ENCODE results near the gene PSMC3.

DNA sequence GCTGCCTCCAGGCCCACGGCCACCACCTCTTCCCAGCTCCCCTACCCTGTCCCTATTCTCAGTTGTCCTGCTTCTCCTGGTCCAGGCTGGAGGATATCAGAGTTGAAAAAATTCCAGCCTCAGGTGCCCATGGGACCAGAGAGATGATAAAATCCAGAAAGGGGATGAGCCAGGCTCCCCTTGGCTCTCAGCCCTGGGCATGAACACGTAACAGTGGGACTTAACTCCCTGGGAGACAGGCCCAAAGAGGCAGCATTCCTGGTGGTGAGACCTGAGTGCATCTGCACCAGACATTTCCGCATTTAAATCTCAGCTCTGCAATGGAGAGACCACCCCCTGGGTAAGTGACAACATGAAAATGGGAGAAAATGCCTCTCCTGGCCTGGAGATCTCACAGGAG is 28.2 kb downstream of the PSMC3 start:
- TF ChIP-seq POLR2A (IDR thresholded peaks at IDR 0.05; ENCODE audit: low read length), result no peak
- no peak for TF ChIP-seq GATA1 (IDR thresholded peaks at IDR 0.05; ENCODE audit: low read depth, low read length)
